Kidney (tissue), 14 donors: ENCODE results near the gene CCDC88B. TPM values are rescaled to one million over a fixed set of nuclear protein-coding genes. Genes with fewer than 3 reads are reported as not detected.

Experiments used
- DNase-seq, 5 donors: peaks; one replicate each; pipeline ENCODE4 v3.0.0-alpha.2; 2013 to 2020
- FAIRE-seq: peaks from 2 replicates; lab custom pipeline; 2012; peaks lifted over from hg19 to GRCh38; lab: Jason Lieb, UNC
- H3K27ac ChIP-seq, 2 donors: one replicate each; pipeline ENCODE4 v1.7.0; 2013; ENCODE audit warnings: low read depth in 2 of 2, low read length in 2 of 2, inconsistent platforms in 1 of 2
- H3K27me3 ChIP-seq: one replicate; pipeline ENCODE4 v1.7.1; 2013; ENCODE audit warnings: low read length, inconsistent platforms; ENCODE audit not compliant: control insufficient read depth, insufficient read depth
- H3K36me3 ChIP-seq, 3 donors: one replicate each; pipeline versions ENCODE4 v1.7.0 to v1.7.1; 2013; ENCODE audit warnings: low read length in 3 of 3, control low read depth in 1 of 3, inconsistent platforms in 1 of 3; ENCODE audit not compliant: insufficient read depth in 3 of 3, control insufficient read depth in 2 of 3
- H3K4me1 ChIP-seq, 3 donors: one replicate each; pipeline versions ENCODE4 v1.7.0 to v1.7.1; 2013; ENCODE audit warnings: low read length in 3 of 3, inconsistent platforms in 1 of 3, low read depth in 1 of 3; ENCODE audit not compliant: control insufficient read depth in 2 of 3, insufficient read depth in 2 of 3
- H3K4me3 ChIP-seq, 3 donors: one replicate each; pipeline versions ENCODE4 v1.7.0 to v1.8.1; 2013; ENCODE audit warnings: low read length in 3 of 3, control low read depth in 1 of 3, inconsistent platforms in 1 of 3
- H3K9ac ChIP-seq, 3 donors: one replicate each; pipeline versions ENCODE4 v1.7.0 to v1.7.1; 2013; ENCODE audit warnings: low read length in 3 of 3, control low read depth in 1 of 3, inconsistent platforms in 1 of 3
- H3K9me3 ChIP-seq, 3 donors: one replicate each; pipeline versions ENCODE4 v1.7.0 to v1.7.1; 2013; ENCODE audit warnings: low read length in 3 of 3, control low read depth in 1 of 3, inconsistent platforms in 1 of 3; ENCODE audit not compliant: control insufficient read depth in 2 of 3, insufficient read depth in 1 of 3
- intact Hi-C: fragments of 100-400 bp; cut with DNase I; formaldehyde crosslinking; loops from one replicate; pipeline ENCODE4 v1.11.1; 2022
- polyA plus RNA-seq: library from polyadenylated mRNA; stranded (reverse); fragments of 350-450 nt; fragmentation: Illumina TruSeq; extraction: RNeasy Lipid Tissue Mini Kit (QIAGEN cat#74804); gene quantifications from one replicate; pipeline ENCODE4 v1.2.3, GENCODE V29; 2014; ENCODE audit warnings: low read depth, low replicate concordance; ENCODE audit not compliant: insufficient read depth
- total RNA-seq: library from RNA; stranded (reverse); fragmentation: NEBNext Ultra II Directional; extraction: Animal tissue kit (Norgen Biotek cat#: 25700); gene quantifications from one replicate; pipeline ENCODE4 v1.2.1, GENCODE V29; 2021
- TF ChIP-seq, protein P1 (sequence below): IDR thresholded peaks from 3 replicates; pipeline ENCODE4 v1.5.1; 2012; ENCODE audit warnings: mild to moderate bottlenecking, moderate library complexity, borderline replicate concordance; ENCODE audit not compliant: insufficient read depth; ENCODE audit errors: extremely low read depth
- donor health status: control.
- donor health status: control.
- donor health status: control.
- donor health status: control.
- donor health status: control.
- donor health status: DM: yes; HTN: yes; CAD: no.
- donor health status: Normal renal cell carcinoma (clear cell type).

Gene CCDC88B
- total and polyA plus RNA-seq, 2 donors from 2014 or later = 10.0 to 13.3 TPM

GRCh38 chr11:64316672-64317324 is 23.2 kb upstream of the CCDC88B start:
- TF ChIP-seq, protein P1, sequence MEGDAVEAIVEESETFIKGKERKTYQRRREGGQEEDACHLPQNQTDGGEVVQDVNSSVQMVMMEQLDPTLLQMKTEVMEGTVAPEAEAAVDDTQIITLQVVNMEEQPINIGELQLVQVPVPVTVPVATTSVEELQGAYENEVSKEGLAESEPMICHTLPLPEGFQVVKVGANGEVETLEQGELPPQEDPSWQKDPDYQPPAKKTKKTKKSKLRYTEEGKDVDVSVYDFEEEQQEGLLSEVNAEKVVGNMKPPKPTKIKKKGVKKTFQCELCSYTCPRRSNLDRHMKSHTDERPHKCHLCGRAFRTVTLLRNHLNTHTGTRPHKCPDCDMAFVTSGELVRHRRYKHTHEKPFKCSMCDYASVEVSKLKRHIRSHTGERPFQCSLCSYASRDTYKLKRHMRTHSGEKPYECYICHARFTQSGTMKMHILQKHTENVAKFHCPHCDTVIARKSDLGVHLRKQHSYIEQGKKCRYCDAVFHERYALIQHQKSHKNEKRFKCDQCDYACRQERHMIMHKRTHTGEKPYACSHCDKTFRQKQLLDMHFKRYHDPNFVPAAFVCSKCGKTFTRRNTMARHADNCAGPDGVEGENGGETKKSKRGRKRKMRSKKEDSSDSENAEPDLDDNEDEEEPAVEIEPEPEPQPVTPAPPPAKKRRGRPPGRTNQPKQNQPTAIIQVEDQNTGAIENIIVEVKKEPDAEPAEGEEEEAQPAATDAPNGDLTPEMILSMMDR = no peak
- FAIRE-seq = no peak
- H3K36me3 ChIP-seq = peaks cover 0 to 12% (median 8%) of the 10 kb centered on the region in 3 donors
- H3K27me3 ChIP-seq = no peaks in the 10 kb centered on the region
- intact Hi-C loops = no loop called here
- H3K9me3 ChIP-seq = no peaks in the 10 kb centered on the region
- H3K4me3 ChIP-seq = peak overlapping the region; percentile 89 to 96 (median 92)
- peak overlapping the region; percentile 80 to 95 (median 89) for H3K9ac ChIP-seq
- peak overlapping the region; percentile 100 for H3K27ac ChIP-seq
- peak in 2 of 5 donors; percentile 30 to 66 for DNase-seq
- H3K4me1 ChIP-seq = peaks cover 0 to 13% (median 6%) of the 10 kb centered on the region in 3 donors

GRCh38 chr11:64317325-64317960 is 22.6 kb upstream of the CCDC88B start, which contains the start of gene TRMT112:
Gene TRMT112 (minus strand): TSS chr11:64317559. CDS start chr11:64317526, 33 bp downstream.
- peak within 1 kb of the TSS; percentile 100 for H3K27ac ChIP-seq
- H3K4me1 ChIP-seq = peaks cover 0 to 13% (median 6%) of the 10 kb centered on the region in 3 donors
- no peaks in the 10 kb centered on the region for H3K9me3 ChIP-seq
- intact Hi-C loops = no loop called here
- FAIRE-seq (peak; percentile 94), DNase-seq (peak; percentile 97 to 99 (median 98))
- H3K27me3 ChIP-seq = no peaks in the 10 kb centered on the region
- TF ChIP-seq, protein P1 = no peak
- peak within 1 kb of the TSS; percentile 89 to 97 (median 95) for H3K9ac ChIP-seq
- H3K36me3 ChIP-seq = peaks cover 0 to 12% (median 8%) of the 10 kb centered on the region in 3 donors
- peak within 1 kb of the TSS; percentile 89 to 96 (median 92) for H3K4me3 ChIP-seq

GRCh38 chr11:64317961-64318765 is 21.8 kb upstream of the CCDC88B start, which contains the start of gene PRDX5:
Gene PRDX5 (plus strand): TSS chr11:64318121. CDS start chr11:64318216, 95 bp downstream.
- H3K27me3 ChIP-seq = no peaks in the 10 kb centered on the region
- FAIRE-seq = no peak
- DNase-seq = peak; percentile 96 to 99 (median 98)
- intact Hi-C loops = no loop called here
- peaks cover 0 to 13% (median 6%) of the 10 kb centered on the region in 3 donors for H3K4me1 ChIP-seq
- TF ChIP-seq, protein P1 = peak; percentile 52
- peak within 1 kb of the TSS; percentile 89 to 97 (median 95) for H3K9ac ChIP-seq
- H3K36me3 ChIP-seq = peaks cover 0 to 9% (median 5%) of the 10 kb centered on the region in 3 donors
- H3K27ac ChIP-seq = peak within 1 kb of the TSS; percentile 100
- H3K4me3 ChIP-seq = peak within 1 kb of the TSS; percentile 89 to 96 (median 92)
- no peaks in the 10 kb centered on the region for H3K9me3 ChIP-seq
